GM21576 (cell line): ENCODE data around the gene PDE9A.

Experiments
- ATAC-seq: cut with Tn5 transposase; IDR thresholded peaks from one replicate; pipeline ENCODE4 v1.9.1; 2021; ENCODE audit warnings: mild to moderate bottlenecking, moderate library complexity; ENCODE audit not compliant: unreplicated experiment

The PDE9A gene

GRCh38 chr21:42734323-42734971 is 81.0 kb downstream of the PDE9A start:
- no peak for ATAC-seq

- no peak for ATAC-seq
Measured at GRCh38 chr21:42735061-42735460, 81.6 kb downstream of the PDE9A start.

DNA sequence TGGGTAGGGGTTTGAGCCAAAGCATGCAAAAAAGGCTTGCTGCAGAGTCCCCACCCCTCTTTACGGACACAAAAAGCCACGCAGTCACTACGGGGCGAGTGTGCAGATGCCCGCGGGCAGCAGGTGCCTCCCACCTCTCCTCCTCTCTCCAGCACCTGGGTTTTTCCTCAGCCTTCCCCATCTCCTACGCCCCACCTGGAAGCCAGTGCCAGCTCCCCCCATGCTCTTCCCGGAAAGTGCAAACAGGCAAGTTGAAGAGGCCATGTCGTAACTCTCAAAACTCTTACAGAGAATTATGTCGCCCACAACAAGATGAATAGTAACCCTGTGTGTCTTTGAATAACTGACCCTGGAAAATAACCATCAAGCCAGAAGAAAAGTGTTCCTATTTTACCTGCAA is 82.5 kb downstream of the PDE9A start:
- ATAC-seq: no peak

GRCh38 chr21:42736646-42737350 is 83.4 kb downstream of the PDE9A start:
- no peak for ATAC-seq

DNA sequence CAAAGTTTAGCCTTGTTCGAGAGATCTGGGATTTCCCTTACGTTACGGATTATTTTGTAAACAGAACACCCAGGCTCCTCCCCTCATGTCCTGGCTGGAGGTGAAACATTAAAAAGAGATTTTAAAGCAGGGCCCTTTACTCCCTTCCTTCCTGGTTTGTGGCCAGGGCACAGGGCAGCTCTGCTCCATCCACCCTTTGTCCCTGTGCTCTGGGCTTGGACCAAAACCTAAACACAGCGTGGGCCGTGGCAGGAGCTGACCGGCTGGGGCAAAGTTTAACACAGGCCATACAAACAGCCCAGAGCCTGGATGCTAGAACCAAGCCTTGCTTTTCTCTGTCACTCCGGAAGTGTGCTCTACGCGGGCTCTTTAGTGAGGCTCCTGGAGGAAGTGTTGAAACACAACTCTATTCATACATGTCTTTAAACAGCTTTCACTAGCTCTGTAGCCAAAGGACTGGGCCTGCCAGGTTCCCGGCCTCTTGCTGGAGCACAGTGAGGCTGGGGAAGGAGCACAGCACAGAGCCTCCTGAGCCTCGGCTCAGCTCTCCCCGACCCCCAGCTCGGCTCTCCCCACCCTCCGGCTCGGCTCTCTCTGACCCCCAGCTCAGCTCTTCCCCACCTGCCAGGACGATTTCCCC is 84.7 kb downstream of the PDE9A start:
- ATAC-seq: no peak

GRCh38 chr21:42739061-42739931 is 85.9 kb downstream of the PDE9A start:
- no peak for ATAC-seq

- no peak for ATAC-seq
Measured at GRCh38 chr21:42740405-42740909, 87.0 kb downstream of the PDE9A start.

- ATAC-seq: no peak
Measured at GRCh38 chr21:42741066-42741465, 87.6 kb downstream of the PDE9A start.

GRCh38 chr21:42744520-42745445 is 91.4 kb downstream of the PDE9A start:
- no peak for ATAC-seq

DNA sequence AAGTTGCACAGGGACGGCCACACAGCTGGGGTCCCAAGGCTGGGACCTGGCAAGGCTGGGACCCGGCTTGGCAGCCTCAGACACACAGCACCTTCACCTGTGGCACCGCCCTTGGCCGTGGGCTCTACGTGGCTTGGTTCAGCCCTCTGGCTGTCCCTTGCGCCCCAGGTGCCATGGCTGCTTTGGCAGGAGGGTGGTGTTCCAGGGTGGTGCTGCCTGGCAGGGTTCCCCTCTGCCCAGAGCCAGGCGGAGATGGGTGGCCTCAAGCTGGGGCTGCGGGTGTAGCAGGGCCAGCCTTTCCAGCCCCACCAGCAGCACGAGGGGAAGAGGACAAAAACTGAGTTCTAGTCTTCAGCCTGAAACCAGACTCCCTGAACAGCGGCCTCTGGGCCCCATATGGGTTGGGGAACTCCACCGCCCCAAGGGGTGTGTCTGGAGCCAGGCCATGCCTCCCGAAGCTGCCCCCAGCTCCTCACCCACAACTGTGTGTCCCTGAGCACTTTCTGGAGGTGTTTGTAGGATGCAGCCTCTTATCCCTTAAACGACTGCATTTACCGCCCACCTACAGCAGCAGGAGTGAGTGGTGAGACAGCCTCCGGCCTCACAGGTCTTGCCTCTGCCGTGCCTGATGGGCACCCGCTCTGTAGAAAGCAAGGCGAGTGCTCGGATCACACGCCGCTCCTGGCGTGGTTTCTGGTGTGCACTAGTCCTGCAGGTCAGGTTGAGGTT is 92.3 kb downstream of the PDE9A start:
- ATAC-seq: no peak

DNA sequence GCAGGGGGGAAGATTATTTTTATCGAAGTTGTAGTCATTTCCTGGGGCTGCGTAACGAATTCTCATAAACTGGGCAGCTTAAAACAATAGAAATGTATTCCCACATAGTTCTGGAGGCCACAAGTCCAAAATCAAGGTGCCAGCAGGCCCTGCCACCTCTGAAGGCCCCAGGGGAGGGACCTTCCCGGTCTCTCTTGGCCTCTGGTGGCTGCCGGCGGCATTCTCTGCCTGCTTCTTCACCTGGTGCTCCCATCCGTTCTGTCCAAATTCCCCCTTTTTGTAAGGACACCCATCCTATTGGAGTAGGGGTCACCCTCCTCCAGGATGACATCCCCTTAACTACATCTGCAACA is 92.8 kb downstream of the PDE9A start:
- ATAC-seq: no peak

GRCh38 chr21:42746593-42747275 is 93.3 kb downstream of the PDE9A start:
- no peak for ATAC-seq

DNA sequence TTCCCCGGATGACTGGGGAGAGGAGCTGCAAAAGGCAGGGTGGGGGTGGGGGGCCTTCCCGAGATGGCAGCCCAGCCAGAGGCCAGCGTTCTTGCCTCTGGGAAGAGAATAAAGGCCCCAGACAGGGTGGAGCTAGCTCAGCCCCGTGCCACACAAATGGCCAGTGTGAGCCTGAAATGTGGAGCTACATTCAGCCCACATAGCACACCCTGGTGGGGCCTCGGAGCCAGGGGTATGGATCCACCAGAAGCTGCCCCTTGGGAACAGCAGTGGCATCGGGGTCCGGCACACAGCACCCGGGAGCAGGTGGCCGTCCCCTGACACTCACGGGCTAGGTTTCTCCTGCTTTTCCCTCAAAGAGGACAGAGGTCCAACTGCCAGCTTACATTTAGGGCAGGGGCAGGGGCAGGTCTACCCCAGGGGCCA is 93.9 kb downstream of the PDE9A start:
- no peak for ATAC-seq

DNA sequence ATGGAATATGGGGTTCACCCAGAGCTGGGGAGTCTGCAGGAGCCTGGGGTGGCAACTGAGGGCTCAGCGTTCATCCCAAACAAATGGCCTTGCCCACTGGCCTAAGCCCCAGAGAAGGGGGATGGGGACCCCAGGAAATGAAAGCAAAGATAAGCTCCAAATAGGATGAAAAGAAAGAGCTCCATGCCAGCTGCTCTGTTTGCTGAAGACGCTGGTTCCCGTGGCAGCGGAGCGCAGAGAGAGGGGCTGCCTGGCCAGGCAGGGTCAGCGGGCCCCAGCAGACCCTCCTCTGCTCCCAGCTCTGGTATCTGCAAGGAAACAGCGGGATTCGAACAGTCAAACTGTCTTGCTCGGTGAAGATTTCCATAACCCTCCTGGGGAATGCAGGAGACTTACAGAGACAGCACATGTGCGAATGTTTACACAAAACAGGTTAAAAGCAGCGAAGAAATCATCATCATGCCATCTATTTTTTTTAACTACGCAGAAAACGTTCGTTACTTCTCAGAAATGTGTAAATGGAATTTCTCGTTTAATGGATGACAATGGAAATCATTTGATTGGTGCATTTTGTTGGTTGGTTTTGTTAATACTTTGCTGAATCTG is 94.4 kb downstream of the PDE9A start:
- ATAC-seq: no peak

- ATAC-seq: no peak
Measured at GRCh38 chr21:42748620-42749176, 95.3 kb downstream of the PDE9A start.

GRCh38 chr21:42750737-42751530 is 97.5 kb downstream of the PDE9A start:
- ATAC-seq: no peak

GRCh38 chr21:42751866-42752265 is 98.4 kb downstream of the PDE9A start:
- no peak for ATAC-seq
